IMR-90 (cell line): ENCODE measurements around the gene GBA2. TPM values are rescaled to one million over a fixed set of nuclear protein-coding genes. Genes with fewer than 3 reads are reported as not detected.

ENCODE experiments used
- ATAC-seq: fragments of 200-7000 bp; cut with Tn5 transposase; 2 replicates; pipeline ENCODE4 v1.9.1; 2020; ENCODE audit warnings: low read depth, mild to moderate bottlenecking, moderate library complexity
- BruUV-seq: library from RNA; stranded (reverse); fragments of 400-500 nt; replicated peaks from 2 replicates; lab custom pipeline; 2021; lab: Mats Ljungman, UMichigan
- CTCF ChIA-PET: fragments of 300-600 bp; formaldehyde crosslinking; extraction: SDS; loops from one replicate; lab custom pipeline; 2021; ENCODE audit warnings: antibody characterized with exemption; lab: Yijun Ruan, JAX
- POLR2A ChIA-PET: fragments of 300-600 bp; sonication (Branson Sonifier 250); formaldehyde crosslinking; loops from one replicate; lab custom pipeline; 2022; ENCODE audit warnings: antibody characterized with exemption; ENCODE audit not compliant: unreplicated experiment; lab: Charles Lee
- DNase-seq: peaks from one replicate; pipeline ENCODE4 v3.0.0; 2013
- H2AFZ ChIP-seq: replicated peaks from 2 replicates; pipeline ENCODE3; 2013; ENCODE audit warnings: low read length, mild to moderate bottlenecking; ENCODE audit not compliant: poor library complexity
- H2AK5ac ChIP-seq: 2 replicates; pipeline ENCODE4 v1.6.1; 2013; ENCODE audit warnings: low read depth, low read length, inconsistent platforms
- H2AK9ac ChIP-seq: replicated peaks from 2 replicates; pipeline ENCODE3; 2013; ENCODE audit warnings: mild to moderate bottlenecking, low read depth, low read length, moderate library complexity; ENCODE audit not compliant: poor library complexity
- H2BK120ac ChIP-seq: 2 replicates; pipeline ENCODE4 v1.6.1; 2013; ENCODE audit warnings: low read depth, low read length, inconsistent platforms
- H2BK15ac ChIP-seq: 3 replicates; pipeline ENCODE4 v1.6.1; 2013; ENCODE audit warnings: low read depth, low read length, inconsistent platforms
- H2BK20ac ChIP-seq: 2 replicates; pipeline ENCODE4 v1.6.1; 2013; ENCODE audit warnings: low read depth, mild to moderate bottlenecking, inconsistent platforms, low read length, moderate library complexity
- H2BK5ac ChIP-seq: 2 replicates; pipeline ENCODE4 v1.6.1; 2013; ENCODE audit warnings: mild to moderate bottlenecking, low read depth, low read length, inconsistent platforms; ENCODE audit not compliant: poor library complexity, severe bottlenecking
- H3K14ac ChIP-seq: replicated peaks from 2 replicates; pipeline ENCODE4 v1.6.1; 2013; ENCODE audit warnings: low read depth, low read length, inconsistent platforms
- H3K18ac ChIP-seq: 2 replicates; pipeline ENCODE4 v1.6.1; 2013; ENCODE audit warnings: low read depth, low read length, control low read depth
- H3K23ac ChIP-seq: 2 replicates; pipeline ENCODE4 v1.6.1; 2013; ENCODE audit warnings: low read depth, low read length, inconsistent platforms
- H3K27ac ChIP-seq: 2 replicates; pipeline ENCODE4 v1.5.1; 2013; ENCODE audit warnings: mild to moderate bottlenecking, control low read depth, low read length; ENCODE audit not compliant: insufficient read depth
- H3K27me3 ChIP-seq: 2 replicates; pipeline ENCODE4 v1.6.1; 2013; ENCODE audit warnings: low read length; ENCODE audit not compliant: control insufficient read depth, insufficient read depth
- H3K36me3 ChIP-seq: 2 replicates; pipeline ENCODE4 v1.6.1; 2013; ENCODE audit warnings: low read length, mixed read lengths; ENCODE audit not compliant: control insufficient read depth, insufficient read depth
- H3K4ac ChIP-seq: 2 replicates; pipeline ENCODE4 v1.6.1; 2013; ENCODE audit warnings: low read depth, low read length, inconsistent platforms
- H3K4me1 ChIP-seq: 2 replicates; pipeline ENCODE4 v1.6.1; 2013; ENCODE audit warnings: low read length, mixed read lengths; ENCODE audit not compliant: control insufficient read depth, insufficient read depth
- H3K4me2 ChIP-seq: 2 replicates; pipeline ENCODE4 v1.6.1; 2013; ENCODE audit warnings: low read depth, mild to moderate bottlenecking, control low read depth, low read length, moderate library complexity
- H3K4me3 ChIP-seq: 2 replicates; pipeline ENCODE4 v1.5.1; 2013; ENCODE audit warnings: low read depth, mild to moderate bottlenecking, control low read depth, low read length, moderate library complexity; ENCODE audit not compliant: insufficient read depth
- H3K56ac ChIP-seq: 2 replicates; pipeline ENCODE4 v1.6.1; 2013; ENCODE audit warnings: low read length, inconsistent platforms; ENCODE audit not compliant: insufficient read depth; ENCODE audit errors: extremely low read depth
- H3K79me1 ChIP-seq, 2 experiments: 2 replicates each; pipeline ENCODE4 v1.6.1; 2013; ENCODE audit warnings: low read length in 2 of 2, inconsistent platforms in 1 of 2, low read depth in 1 of 2
- H3K9ac ChIP-seq: 2 replicates; pipeline ENCODE4 v1.6.1; 2013; ENCODE audit warnings: low read depth, low read length, control low read depth
- H3K9me1 ChIP-seq: 2 replicates; pipeline ENCODE4 v1.6.1; 2013; ENCODE audit warnings: low read length, inconsistent platforms; ENCODE audit not compliant: insufficient read depth
- H3K9me3 ChIP-seq: 2 replicates; pipeline ENCODE4 v1.6.1; 2013; ENCODE audit warnings: low read length; ENCODE audit not compliant: control insufficient read depth, insufficient read depth
- H4K20me1 ChIP-seq: 2 replicates; pipeline ENCODE4 v1.6.1; 2013; ENCODE audit warnings: low read length, inconsistent platforms; ENCODE audit not compliant: insufficient read depth
- H4K5ac ChIP-seq: 2 replicates; pipeline ENCODE4 v1.6.1; 2013; ENCODE audit warnings: mild to moderate bottlenecking, low read depth, low read length, control low read depth
- H4K8ac ChIP-seq, 2 experiments: 2 replicates each; pipeline ENCODE4 v1.6.1; 2013; ENCODE audit warnings: low read depth in 2 of 2, low read length in 2 of 2, control low read depth in 1 of 2, inconsistent platforms in 1 of 2
- H4K91ac ChIP-seq: 2 replicates; pipeline ENCODE4 v1.6.1; 2013; ENCODE audit warnings: low read depth, low read length, inconsistent platforms; ENCODE audit not compliant: insufficient read depth
- CTCF ChIP-seq: conservative IDR thresholded peaks from 2 replicates; pipeline ENCODE4 v1.5.1; 2012; ENCODE audit warnings: mild to moderate bottlenecking, low read depth, low read length, improper control_type of control experiment
- FOS ChIP-seq: fragments of 150-350 bp; IDR thresholded peaks from 2 replicates; pipeline ENCODE4 v1.6.1; 2016; ENCODE audit warnings: low read depth, low read length
- RAD21 ChIP-seq: IDR thresholded peaks from 2 replicates; pipeline ENCODE4 v1.6.1; 2012; ENCODE audit warnings: low read length, improper control_type of control experiment
- SMC3 ChIP-seq: fragments of 150-350 bp; IDR thresholded peaks from 2 replicates; pipeline ENCODE4 v1.6.1; 2016; ENCODE audit warnings: low read depth, mild to moderate bottlenecking, antibody characterized with exemption, low read length, moderate library complexity
- WGBS, 2 experiments: methylation state at CpG; one replicate each; pipeline versions ENCODE4 v1.1.5 to v1.1.7; 2013; ENCODE audit warnings: missing lambda C conversion rate in 2 of 2; ENCODE audit not compliant: insufficient read length in 1 of 2; ENCODE audit errors: extremely low coverage in 2 of 2; 5-methylcytosine and 5-hydroxymethylcytosine counted together
- dilution Hi-C: fragments of 300-500 bp; cut with HindIII; formaldehyde crosslinking; loops from one replicate; pipeline ENCODE4 v1.14.3; 2018; ENCODE audit warnings: low sequenced_read_pairs; ENCODE audit not compliant: unreplicated experiment
- in situ Hi-C: fragments of 300-500 bp; cut with MboI; formaldehyde crosslinking; loops from 3 replicates; pipeline ENCODE4 v1.14.3; 2019; ENCODE audit warnings: low sequenced_read_pairs, inconsistent platforms, mixed read lengths
- intact Hi-C: fragments of 100-400 bp; cut with micrococcal nuclease; formaldehyde crosslinking; loops from 2 replicates; pipeline ENCODE4 v1.10.0; 2022
- polyA plus RNA-seq, 3 experiments: library from polyadenylated mRNA; depleted of rRNA; stranded (reverse); fragments of >200 nt; gene quantifications; 2 replicates each; pipeline ENCODE4 v1.2.3, GENCODE V29; 2012; ENCODE audit warnings: low replicate concordance in 1 of 3
- total RNA-seq: library from RNA; depleted of rRNA; stranded (reverse); fragments of >200 nt; gene quantifications from 2 replicates; pipeline ENCODE4 v1.2.3, GENCODE V29; 2012

Gene GBA2
- total and polyA plus RNA-seq, 2 of the 4 experiments (the other 2 are of a cell fraction), result 18.1 to 38.2 TPM

DNA sequence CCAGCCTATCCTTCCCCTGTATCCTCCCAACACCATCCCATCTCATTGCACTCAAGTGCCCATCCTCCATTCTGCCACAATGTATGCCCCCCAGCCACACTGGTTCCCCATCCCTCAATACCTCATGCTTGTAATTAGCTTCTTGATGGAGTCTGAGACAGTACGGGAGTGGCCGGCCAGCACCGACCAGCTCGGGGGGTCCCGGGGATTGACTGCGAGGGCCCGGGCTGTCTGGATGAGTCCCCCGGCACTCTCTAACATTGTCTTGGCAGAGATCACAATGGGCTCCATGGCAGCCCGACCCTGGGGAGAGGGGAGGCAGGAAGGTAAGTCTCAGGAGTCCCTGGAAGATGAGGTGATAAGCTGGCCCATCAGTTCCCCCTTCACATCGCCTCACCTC lies 42.1 kb downstream of the GBA2 start:
- no peak overlapping the region for H2BK120ac ChIP-seq
- BruUV-seq, result no TSS peak
- no peak overlapping the region for H2BK5ac ChIP-seq
- H3K9me3 ChIP-seq, result no peaks in the 10 kb centered on the region
- H3K9ac ChIP-seq, result no peak overlapping the region
- dilution Hi-C loops (no loop called here), intact Hi-C loops (no loop called here), in situ Hi-C loops (no loop called here)
- peaks cover 85% of the 10 kb centered on the region for H3K36me3 ChIP-seq
- no peak overlapping the region for H2BK15ac ChIP-seq
- CTCF ChIA-PET, result interaction anchor here (0.6 kb wide), 1 partner anchor 39 kb away, joined by 4 read pairs; no protein-coding TSS in a partner anchor
- H3K18ac ChIP-seq, result no peak overlapping the region
- no peak for TF ChIP-seq CTCF
- TF ChIP-seq FOS, result no peak
- no peak for TF ChIP-seq RAD21
- TF ChIP-seq SMC3, result no peak
- no peak overlapping the region for H2AK5ac ChIP-seq
- no peak overlapping the region for H4K91ac ChIP-seq
- DNase-seq, result no peak
- H3K27me3 ChIP-seq, result no peaks in the 10 kb centered on the region
- peaks cover 7% of the 10 kb centered on the region for H3K9me1 ChIP-seq
- no peak overlapping the region for H3K14ac ChIP-seq
- no peak overlapping the region for H3K4me3 ChIP-seq
- peaks cover 58 to 74% of the 10 kb centered on the region in 2 experiments for H3K79me1 ChIP-seq
- no peak overlapping the region for H2AK9ac ChIP-seq
- peak overlapping the region; percentile 27 for H2AFZ ChIP-seq
- H3K27ac ChIP-seq, result no peak overlapping the region
- H4K8ac ChIP-seq, result no peak overlapping the region
- POLR2A ChIA-PET, result no interaction called here
- H3K4me2 ChIP-seq, result no peak overlapping the region
- no peak overlapping the region for H3K56ac ChIP-seq
- H4K20me1 ChIP-seq, result peaks cover 18% of the 10 kb centered on the region
- ATAC-seq, result no peak
- no peak overlapping the region for H3K4ac ChIP-seq
- H3K4me1 ChIP-seq, result no peaks in the 10 kb centered on the region
- 100% methylated on average over 7 of the region's 10 CpGs; no CpG with 5 or more reads in 1 of the 2 experiments for WGBS, 2 experiments
- no peak overlapping the region for H3K23ac ChIP-seq
- H4K5ac ChIP-seq, result no peak overlapping the region
- no peak overlapping the region for H2BK20ac ChIP-seq
